SH-SY5Y (cell line): Measurements from ENCODE around the gene ATP8A2.

Experiments
- GATA2 ChIP-seq: IDR thresholded peaks from 2 replicates; pipeline ENCODE4 v1.6.1; 2011; ENCODE audit warnings: mild to moderate bottlenecking, low read depth, low read length
- GATA3 ChIP-seq: IDR thresholded peaks from 2 replicates; pipeline ENCODE4 v1.6.1; 2011; ENCODE audit warnings: low read depth, mild to moderate bottlenecking, low read length, moderate library complexity

- no peak for TF ChIP-seq GATA2
- TF ChIP-seq GATA3, result no peak
Observed at GRCh38 chr13:25766576-25766975, 394.8 kb downstream of the ATP8A2 start.
